HuH-7.5 (cell line): ENCODE measurements around the gene MYH7.

Experiments
- DNase-seq: peaks from one replicate; pipeline ENCODE4 v3.0.0; 2011; ENCODE audit warnings: low spot score

MYH7 gene

GRCh38 chr14:23366426-23366921, 69.0 kb downstream of the MYH7 start:
- DNase-seq = no peak

GRCh38 chr14:23365732-23366425, 69.6 kb downstream of the MYH7 start:
- DNase-seq = no peak

DNA sequence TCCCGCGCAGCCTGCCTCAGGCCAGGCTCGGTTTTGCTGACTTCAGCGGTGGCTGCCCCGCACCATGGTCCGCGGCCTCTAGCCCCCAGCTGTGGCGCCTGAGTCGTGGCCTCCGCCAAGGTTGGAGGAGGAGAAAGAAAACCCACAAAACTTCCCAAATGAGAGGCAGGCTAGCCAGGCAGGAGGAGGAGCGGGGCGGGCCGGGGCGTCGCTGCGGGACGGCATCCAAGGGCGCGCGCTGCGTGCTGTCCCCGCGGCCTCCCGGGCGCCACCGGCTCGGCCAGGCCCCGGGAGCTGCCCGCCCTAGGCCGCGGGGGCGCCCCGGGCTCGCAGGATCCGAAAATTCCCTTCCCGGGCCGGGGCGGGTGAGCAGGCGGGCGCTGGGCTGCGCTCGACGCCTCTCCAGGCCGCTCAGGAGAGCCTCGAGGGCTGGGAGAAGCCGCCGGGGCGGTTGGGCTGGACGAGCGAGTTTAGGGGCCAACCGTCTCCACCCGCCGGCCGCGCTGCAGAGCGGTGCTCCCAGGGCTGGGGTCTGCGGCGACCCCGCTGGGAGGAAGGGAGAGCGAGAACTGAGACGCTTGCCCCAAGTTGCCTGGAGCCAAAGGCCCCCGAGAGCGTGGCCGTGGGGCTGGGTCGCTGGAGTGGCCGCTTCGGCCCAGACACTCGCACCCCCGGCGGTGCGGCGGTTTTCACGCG, 70.3 kb downstream of the MYH7 start, which contains the start of gene EFS:
TSS of gene EFS (minus strand) at position 137 of the 696 bp plus-strand sequence. CDS start 147 bp downstream, outside the sequence.
- DNase-seq = no peak

- DNase-seq = no peak
Observed at GRCh38 chr14:23364164-23365035, 71.1 kb downstream of the MYH7 start.
